IPS DF 19.7 (cell line): ENCODE measurements around the gene SMIM29.
"Not testable (repeated sequence)": the region's sequence is repeated elsewhere in the genome, so short reads cannot be mapped to it uniquely, and the experiment has no call there.

Experiments used
- DNase-seq: peaks from one replicate; pipeline ENCODE4 v3.0.0-alpha.2; 2013; ENCODE audit warnings: low read depth, low spot score

Gene SMIM29

GRCh38 chr6:34248727-34249468 lies at the start of gene SMIM29:
SMIM29 (minus strand) TSS chr6:34249006; CDS start chr6:34247791, 1,215 bp downstream.
- DNase-seq = no peak

GRCh38 chr6:34295721-34296120 lies 46.9 kb upstream of the SMIM29 start:
- DNase-seq = no peak

DNA sequence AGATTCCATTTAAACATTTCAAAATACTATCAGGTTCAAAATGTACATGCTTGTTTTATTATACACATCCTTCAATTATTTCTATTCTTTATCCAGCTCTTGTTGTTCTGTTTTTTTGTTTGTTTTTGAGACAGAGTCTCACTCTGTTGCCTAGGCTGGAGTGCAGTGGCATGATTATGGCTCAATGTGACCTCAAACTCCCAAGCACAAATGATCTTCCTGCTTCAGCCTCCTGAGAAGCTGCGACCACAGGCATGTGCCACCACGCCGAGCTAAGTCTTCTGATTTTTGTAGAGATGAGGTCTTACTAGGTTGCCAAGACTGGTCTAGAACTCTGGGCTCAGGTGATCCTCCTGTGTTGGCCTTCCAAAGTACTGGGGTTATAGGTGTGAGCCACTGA lies 44.1 kb upstream of the SMIM29 start:
- no peak for DNase-seq

- no peak for DNase-seq
Measured at GRCh38 chr6:34289137-34289536, 40.3 kb upstream of the SMIM29 start.

DNA sequence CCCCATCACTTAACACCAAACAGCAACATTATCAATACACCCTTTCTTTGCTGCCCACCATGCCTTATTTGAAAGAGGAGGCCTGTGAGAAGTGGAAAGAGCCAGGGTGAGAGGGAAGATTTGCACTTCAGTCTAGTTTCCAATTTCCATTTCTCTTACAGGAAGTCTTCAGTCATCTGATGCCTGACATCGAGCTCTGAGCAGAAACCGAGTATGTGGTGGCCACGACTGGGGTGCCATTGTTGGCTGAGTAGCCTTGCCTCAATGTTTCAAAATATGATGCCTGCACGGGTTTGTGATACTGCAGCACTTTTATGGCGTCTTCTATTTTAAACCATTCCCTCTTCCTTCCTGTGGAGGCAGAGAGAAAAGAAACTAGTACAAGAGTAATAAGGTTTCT lies 39.8 kb upstream of the SMIM29 start:
- no peak for DNase-seq

DNA sequence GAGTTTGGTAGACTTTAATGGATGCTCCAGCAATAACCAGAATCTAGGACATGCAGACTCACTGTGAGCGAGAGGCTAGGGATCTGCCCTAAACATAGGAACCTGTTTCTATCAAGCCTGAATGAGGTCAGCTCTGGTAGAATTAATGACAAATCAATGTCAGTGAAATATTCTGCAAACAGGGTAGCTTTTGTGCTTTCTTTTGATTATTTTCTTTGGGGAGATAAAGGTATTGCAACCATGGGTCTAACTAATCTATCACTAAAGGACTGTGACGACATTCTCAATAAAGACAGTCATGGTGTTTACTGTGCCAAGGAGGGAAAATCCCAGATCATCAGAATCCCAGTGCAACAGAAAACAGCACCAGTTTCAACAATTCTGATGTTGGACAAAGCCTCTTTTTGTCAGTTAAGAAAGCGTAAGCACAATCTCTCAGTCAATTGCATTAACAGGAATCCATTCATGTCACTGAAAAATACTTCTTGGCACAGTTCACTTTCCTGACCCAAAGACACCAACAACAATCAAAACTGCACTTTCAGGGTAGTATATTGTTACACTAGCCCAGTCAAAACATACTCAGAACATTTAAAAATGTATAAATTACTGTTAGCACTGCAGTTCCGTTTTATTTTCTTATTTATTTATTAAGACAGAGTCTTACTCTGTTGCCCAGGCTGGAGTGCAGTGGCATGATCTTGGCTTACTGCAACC lies 36.8 kb upstream of the SMIM29 start:
- no peak for DNase-seq

- DNase-seq = no peak
Measured at GRCh38 chr6:34284563-34285447, 36.0 kb upstream of the SMIM29 start.

GRCh38 chr6:34281702-34282334 lies 33.0 kb upstream of the SMIM29 start:
- DNase-seq = no peak

DNA sequence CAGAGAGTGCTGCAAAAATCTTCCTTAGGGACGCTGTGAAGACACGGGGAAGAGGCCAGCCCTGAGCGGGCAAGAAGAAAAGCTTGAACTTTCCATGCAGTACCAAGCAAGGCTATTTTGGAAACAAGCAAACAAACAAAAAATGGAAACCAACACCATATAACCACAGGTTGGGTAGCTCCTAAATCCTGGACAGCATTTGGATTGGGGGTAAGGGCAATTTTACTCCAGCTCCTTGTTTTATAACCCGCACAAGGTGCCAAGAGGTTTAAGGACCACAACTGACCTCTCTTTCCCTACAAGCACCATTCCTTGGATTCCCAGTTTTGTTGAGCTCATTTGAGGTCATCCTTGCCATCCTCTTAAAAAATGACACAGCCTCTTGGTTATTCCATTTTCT lies 31.4 kb upstream of the SMIM29 start:
- DNase-seq = no peak

DNA sequence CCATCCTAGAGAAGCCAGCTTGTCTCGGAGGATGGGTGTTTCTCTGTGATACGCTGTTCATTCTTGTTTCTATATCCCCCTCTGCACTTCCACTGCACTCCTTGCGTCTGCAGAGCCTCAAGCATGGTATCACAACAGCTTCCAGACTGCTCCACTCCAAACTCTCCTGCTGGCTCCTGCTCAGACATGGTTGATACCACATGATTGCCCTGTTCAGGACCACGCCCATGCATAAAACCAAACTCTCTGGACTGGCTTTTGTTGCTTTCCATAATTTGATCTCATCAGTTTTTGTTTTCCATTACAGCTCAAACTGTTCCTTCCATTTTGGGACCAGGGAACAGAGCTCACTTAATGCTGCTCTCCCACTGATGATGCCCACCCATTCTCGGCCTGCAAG lies 30.0 kb upstream of the SMIM29 start:
- no peak for DNase-seq

- DNase-seq = no peak
Measured at GRCh38 chr6:34277763-34278112, 28.9 kb upstream of the SMIM29 start.

DNA sequence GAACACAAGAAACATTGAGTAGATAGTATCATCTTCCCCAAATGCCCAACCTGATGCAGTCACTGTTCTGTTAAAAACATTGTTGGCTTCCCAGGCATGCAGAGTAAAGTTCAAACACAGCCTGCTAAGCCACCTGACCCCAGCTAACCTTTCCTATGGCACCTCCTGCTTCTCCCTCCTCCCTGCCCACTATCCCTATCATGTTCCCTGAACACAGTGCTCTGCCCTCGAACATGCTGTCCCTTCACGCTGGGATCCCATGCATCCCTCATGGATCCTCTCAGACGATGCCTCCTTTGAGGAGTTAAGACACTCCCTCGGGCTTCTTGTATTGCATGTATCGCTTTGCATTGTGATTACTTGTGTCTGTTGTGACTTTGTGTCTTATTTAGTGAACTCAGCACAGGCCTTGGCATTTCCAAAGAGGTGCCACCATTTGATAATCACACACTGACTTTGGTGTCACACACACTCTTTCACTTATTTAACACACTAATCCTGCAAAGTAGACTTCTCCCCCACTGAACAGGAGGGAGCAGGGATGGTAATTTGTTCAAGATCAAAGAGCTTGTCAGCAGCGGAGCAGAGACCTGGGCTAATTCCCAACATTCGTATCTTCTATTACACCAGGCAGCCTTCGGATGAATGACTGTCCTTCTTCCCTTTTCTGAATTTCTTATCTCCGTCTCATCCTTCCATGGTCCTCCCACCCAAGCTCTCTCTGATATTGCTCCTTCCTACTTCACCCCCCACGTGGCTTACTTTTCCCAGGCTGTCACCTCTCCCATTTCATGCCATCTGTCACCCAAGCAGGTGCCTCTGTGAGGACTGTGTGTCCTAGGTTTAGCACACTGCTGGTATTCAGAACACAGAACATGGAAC lies 28.3 kb upstream of the SMIM29 start:
- DNase-seq = no peak

DNA sequence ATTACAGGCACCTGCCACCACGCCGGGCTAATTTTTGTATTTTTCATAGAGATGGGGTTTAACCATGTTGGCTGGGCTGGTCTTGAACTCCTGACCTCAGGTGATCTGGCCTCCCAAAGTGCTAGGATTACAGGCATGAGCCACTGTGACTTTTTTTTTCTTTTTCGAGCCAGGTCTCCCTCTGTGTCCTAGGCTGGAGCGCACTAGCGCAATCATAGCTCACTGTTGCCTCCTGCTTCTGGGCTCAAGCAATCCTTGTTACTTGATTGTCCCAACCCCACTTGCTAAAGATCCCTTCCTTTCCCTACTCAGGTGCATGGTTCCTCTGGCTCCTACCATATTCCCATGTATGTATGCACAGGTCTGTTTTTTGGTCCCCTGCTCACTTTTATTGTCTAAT lies 27.4 kb upstream of the SMIM29 start:
- no peak for DNase-seq

- no peak for DNase-seq
Measured at GRCh38 chr6:34275128-34275804, 26.5 kb upstream of the SMIM29 start.

GRCh38 chr6:34274129-34274528 lies 25.3 kb upstream of the SMIM29 start:
- no peak for DNase-seq

DNA sequence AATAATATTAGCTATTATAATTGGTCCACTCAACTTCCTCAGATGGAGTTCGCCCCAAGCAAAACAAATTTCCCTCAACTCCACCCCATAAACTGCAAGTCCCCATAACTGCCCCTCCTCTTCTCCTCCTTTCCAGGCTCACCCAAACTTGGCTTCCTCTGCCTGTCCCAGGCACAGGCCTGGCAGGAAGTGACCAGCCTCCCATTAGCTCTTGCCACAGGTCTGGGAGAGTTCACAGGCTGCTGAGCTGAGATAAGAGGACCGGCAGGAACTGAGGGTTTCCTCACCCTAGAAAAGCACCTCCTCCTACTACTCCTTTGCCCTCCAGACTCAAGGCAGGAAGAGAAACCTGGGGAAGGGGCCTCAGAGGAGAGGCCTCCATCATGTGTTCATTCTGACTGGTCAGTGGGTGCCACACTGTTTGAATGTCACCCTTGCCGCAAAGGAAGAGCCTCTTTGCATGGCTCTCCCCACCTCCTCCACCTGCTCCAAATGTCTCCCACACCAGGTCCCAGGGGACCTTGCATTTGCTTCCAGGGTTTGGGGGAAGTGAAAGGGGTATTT lies 24.5 kb upstream of the SMIM29 start:
- DNase-seq = no peak

DNA sequence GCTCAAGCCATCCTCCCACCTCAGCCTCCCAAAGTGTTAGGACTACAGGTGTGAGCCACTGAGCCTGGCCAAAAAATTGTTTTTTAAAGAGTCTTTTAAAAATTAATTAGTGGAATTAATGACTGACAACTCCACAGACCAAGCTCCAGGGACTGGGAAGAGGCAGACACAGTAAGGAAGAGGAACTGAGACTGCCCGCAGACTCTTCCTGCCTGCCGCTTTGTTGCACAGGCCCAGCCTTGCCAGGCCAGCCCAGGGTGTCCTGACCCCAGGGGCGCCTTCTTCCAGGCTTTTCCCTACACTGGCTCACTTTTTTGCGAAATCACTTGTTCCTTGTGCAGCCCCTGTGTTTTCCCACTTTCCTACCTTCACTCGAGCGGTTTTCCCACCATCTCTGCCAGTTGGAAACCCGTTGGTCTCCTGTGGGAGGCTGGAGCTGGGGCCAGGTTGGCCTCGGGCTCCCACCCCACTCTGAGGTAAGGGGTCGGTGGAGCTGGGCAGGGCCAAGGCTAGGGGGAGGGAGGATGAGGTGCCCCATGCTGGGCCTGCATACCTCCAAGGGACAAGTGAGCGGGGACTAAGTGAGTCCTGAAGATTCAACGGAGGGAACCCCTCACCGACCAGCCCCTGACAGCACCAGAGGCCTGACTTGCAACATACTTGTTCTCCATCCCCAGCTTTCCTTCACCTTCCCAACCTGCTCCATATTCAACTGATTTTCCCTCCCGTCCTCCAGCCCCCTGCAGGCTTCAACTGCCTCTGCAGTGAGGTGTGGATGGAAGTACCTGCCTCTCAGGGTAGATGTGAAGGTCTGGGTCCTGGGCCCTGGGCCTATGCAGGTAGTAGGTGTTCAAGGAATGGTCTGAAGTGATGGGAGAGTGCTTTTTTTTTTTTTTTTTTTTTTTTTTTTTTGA lies 23.5 kb upstream of the SMIM29 start:
- DNase-seq = no peak

DNA sequence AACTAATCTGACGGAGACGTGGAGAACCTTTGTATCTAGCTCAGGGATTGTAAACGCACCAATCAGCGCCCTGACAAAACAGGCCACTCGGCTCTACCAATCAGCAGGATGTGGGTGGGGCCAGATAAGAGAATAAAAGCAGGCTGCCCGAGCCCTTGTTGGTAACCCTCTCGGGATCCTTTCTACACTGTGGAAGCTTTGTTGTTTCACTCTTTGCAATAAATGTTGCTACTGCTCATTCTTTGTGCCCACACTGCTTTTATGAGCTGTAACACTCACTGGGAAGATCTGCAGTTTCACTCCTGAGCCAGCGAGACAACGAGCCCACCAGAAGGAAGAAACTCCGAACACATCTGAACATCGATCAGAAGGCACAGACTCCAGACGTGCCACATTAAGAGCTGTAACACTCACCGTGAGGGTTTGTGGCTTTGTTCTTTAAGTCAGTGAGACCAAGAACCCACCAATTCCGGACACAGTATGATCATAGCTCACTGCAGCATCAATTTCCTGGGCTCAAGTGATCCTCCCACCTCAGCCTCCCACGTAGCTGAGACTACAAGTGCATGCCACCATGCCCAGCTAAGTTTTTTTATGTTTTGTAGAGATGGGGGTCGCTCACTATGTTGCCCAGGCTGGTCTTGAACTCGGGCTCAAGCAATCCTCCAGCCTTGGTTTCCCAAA lies 21.0 kb upstream of the SMIM29 start:
- DNase-seq = not testable (repeated sequence)
